Activated T-helper 1 cell treated with anti-CD3 and anti-CD28 coated beads, Interleukin-2, amount 50 U/mL, for 16 hours (primary cell): ENCODE measurements around the gene TBX21.
"Not testable (repeated sequence)": the region's sequence is repeated elsewhere in the genome, so short reads cannot be mapped to it uniquely, and the experiment has no call there.

Source experiments
- DNase-seq, 2 donors: peaks; one replicate each; pipeline ENCODE4 v3.0.0-alpha.2; 2020; ENCODE audit warnings: low read depth in 1 of 2, low spot score in 1 of 2

TBX21 gene

GRCh38 chr17:47762728-47763127 lies 29.7 kb downstream of the TBX21 start:
- no peak for DNase-seq

GRCh38 chr17:47763913-47764582 lies 31.0 kb downstream of the TBX21 start:
- no peak for DNase-seq

GRCh38 chr17:47773649-47774048 lies 40.6 kb downstream of the TBX21 start:
- DNase-seq: not testable (repeated sequence)

GRCh38 chr17:47774331-47774730 lies 41.3 kb downstream of the TBX21 start:
- no peak for DNase-seq

GRCh38 chr17:47774987-47775580 lies 42.0 kb downstream of the TBX21 start:
- no peak for DNase-seq

GRCh38 chr17:47776330-47777197 lies 43.5 kb downstream of the TBX21 start:
- no peak for DNase-seq

- no peak for DNase-seq
Observed at GRCh38 chr17:47778184-47778635, 45.2 kb downstream of the TBX21 start.

- DNase-seq: no peak
Observed at GRCh38 chr17:47781397-47781796, 48.4 kb downstream of the TBX21 start.

GRCh38 chr17:47785538-47786123 lies 52.6 kb downstream of the TBX21 start:
- no peak for DNase-seq

- peak in 1 of 2 donors; percentile 42 for DNase-seq
Observed at GRCh38 chr17:47789611-47790561, 56.9 kb downstream of the TBX21 start.

- DNase-seq: no peak
Observed at GRCh38 chr17:47791025-47791424, 58.0 kb downstream of the TBX21 start.

- no peak for DNase-seq
Observed at GRCh38 chr17:47792457-47792856, 59.4 kb downstream of the TBX21 start.

- no peak for DNase-seq
Observed at GRCh38 chr17:47792979-47793378, 59.9 kb downstream of the TBX21 start.
